H9 (cell line): ENCODE results near the gene KLHL22. TPM values are rescaled to one million over a fixed set of nuclear protein-coding genes. Genes with fewer than 3 reads are reported as not detected.
A peak's percentile ranks its signal among the peaks of the same experiment; 100 is the strongest.

Experiments
- DNase-seq: peaks from one replicate; pipeline ENCODE4 v3.0.0-alpha.2; 2017
- H2AFZ ChIP-seq: one replicate; pipeline ENCODE4 v1.6.1; 2013; ENCODE audit warnings: mild to moderate bottlenecking, low read length, control low read depth, moderate library complexity
- H2AK5ac ChIP-seq: 2 replicates; pipeline ENCODE4 v1.6.1; 2013; ENCODE audit warnings: low read length, control low read depth, mixed read lengths; ENCODE audit not compliant: insufficient read length
- H2BK120ac ChIP-seq: one replicate; pipeline ENCODE4 v1.6.1; 2013; ENCODE audit warnings: low read depth, mild to moderate bottlenecking, low read length, control low read depth, inconsistent platforms; ENCODE audit not compliant: poor library complexity, severe bottlenecking
- H2BK12ac ChIP-seq: 2 replicates; pipeline ENCODE4 v1.6.1; 2013; ENCODE audit warnings: low read length, control low read depth, mixed read lengths, low read depth; ENCODE audit not compliant: insufficient read length
- H2BK15ac ChIP-seq: 2 replicates; pipeline ENCODE4 v1.6.1; 2013; ENCODE audit warnings: low read depth, low read length, control low read depth
- H2BK20ac ChIP-seq: one replicate; pipeline ENCODE4 v1.6.1; 2013; ENCODE audit warnings: low read depth, mild to moderate bottlenecking, low read length, control low read depth, inconsistent platforms; ENCODE audit not compliant: poor library complexity, severe bottlenecking
- H2BK5ac ChIP-seq: 2 replicates; pipeline ENCODE4 v1.6.1; 2013; ENCODE audit warnings: low read length, control low read depth, mixed read lengths; ENCODE audit not compliant: insufficient read length
- H3K14ac ChIP-seq: 2 replicates; pipeline ENCODE4 v1.6.1; 2013; ENCODE audit warnings: low read length, control low read depth; ENCODE audit not compliant: insufficient read depth
- H3K18ac ChIP-seq: 2 replicates; pipeline ENCODE4 v1.6.1; 2013; ENCODE audit warnings: low read depth, mild to moderate bottlenecking, mixed read lengths, low read length, control low read depth; ENCODE audit not compliant: insufficient read length
- H3K23ac ChIP-seq: 2 replicates; pipeline ENCODE4 v1.6.1; 2013; ENCODE audit warnings: low read length, control low read depth, mixed read lengths, low read depth; ENCODE audit not compliant: insufficient read length
- H3K23me2 ChIP-seq: 2 replicates; pipeline ENCODE4 v1.6.1; 2013; ENCODE audit warnings: low read depth, mild to moderate bottlenecking, mixed read lengths, low read length, control low read depth; ENCODE audit not compliant: insufficient read length, poor library complexity, severe bottlenecking
- H3K27ac ChIP-seq: 2 replicates; pipeline ENCODE4 v1.5.1; 2013; ENCODE audit warnings: low read length, control low read depth, mixed read lengths, low read depth; ENCODE audit not compliant: insufficient read length
- H3K27me3 ChIP-seq: 2 replicates; pipeline ENCODE4 v1.6.1; 2013; ENCODE audit warnings: low read length, control low read depth, inconsistent platforms; ENCODE audit not compliant: insufficient read depth
- H3K4ac ChIP-seq: 2 replicates; pipeline ENCODE4 v1.6.1; 2013; ENCODE audit warnings: low read depth, mild to moderate bottlenecking, control low read depth, inconsistent platforms, low read length, moderate library complexity
- H3K4me1 ChIP-seq: 2 replicates; pipeline ENCODE4 v1.6.1; 2013; ENCODE audit warnings: low read length, control low read depth, inconsistent platforms; ENCODE audit not compliant: insufficient read depth
- H3K4me2 ChIP-seq: 2 replicates; pipeline ENCODE4 v1.6.1; 2013; ENCODE audit warnings: low read length, control low read depth, mixed read lengths; ENCODE audit not compliant: insufficient read length, insufficient read depth
- H3K56ac ChIP-seq: 2 replicates; pipeline ENCODE4 v1.6.1; 2013; ENCODE audit warnings: low read depth, mild to moderate bottlenecking, mixed read lengths, low read length, control low read depth; ENCODE audit not compliant: insufficient read length
- H3K79me1 ChIP-seq: 2 replicates; pipeline ENCODE4 v1.6.1; 2013; ENCODE audit warnings: low read depth, mild to moderate bottlenecking, moderate library complexity, low read length, control low read depth, inconsistent platforms; ENCODE audit not compliant: insufficient read depth, poor library complexity, severe bottlenecking
- H3K79me2 ChIP-seq: 2 replicates; pipeline ENCODE4 v1.6.1; 2013; ENCODE audit warnings: low read length, control low read depth, inconsistent platforms; ENCODE audit not compliant: insufficient read depth
- H3K9ac ChIP-seq: 2 replicates; pipeline ENCODE4 v1.6.1; 2013; ENCODE audit warnings: low read length, control low read depth, mixed read lengths; ENCODE audit not compliant: insufficient read length; ENCODE audit errors: extremely low read depth
- H3K9me3 ChIP-seq: one replicate; pipeline ENCODE4 v1.6.1; 2013; ENCODE audit warnings: low read depth, low read length, inconsistent platforms; ENCODE audit not compliant: control insufficient read depth
- H3T11ph ChIP-seq: one replicate; pipeline ENCODE4 v1.6.1; 2013; ENCODE audit warnings: mild to moderate bottlenecking, low read length, control low read depth, inconsistent platforms
- H4K20me1 ChIP-seq: one replicate; pipeline ENCODE4 v1.6.1; 2013; ENCODE audit not compliant: control insufficient read depth, insufficient read length, insufficient read depth
- H4K5ac ChIP-seq: 2 replicates; pipeline ENCODE4 v1.6.1; 2013; ENCODE audit warnings: low read depth, mild to moderate bottlenecking, mixed read lengths, low read length, control low read depth; ENCODE audit not compliant: insufficient read length
- H4K8ac ChIP-seq: replicated peaks from 2 replicates; pipeline ENCODE4 v1.6.1; 2013; ENCODE audit warnings: low read length, control low read depth, mixed read lengths, low read depth; ENCODE audit not compliant: insufficient read length
- H4K91ac ChIP-seq: 2 replicates; pipeline ENCODE4 v1.6.1; 2013; ENCODE audit warnings: low read depth, mild to moderate bottlenecking, moderate library complexity, mixed read lengths, low read length, control low read depth; ENCODE audit not compliant: insufficient read length
- H3K27ac Mint-ChIP-seq, 3 experiments: 2 replicates in 2 of 3; 3 replicates in 1 of 3; pipeline ENCODE4 v1.8.0; 2020 to 2021; ENCODE audit warnings: mixed read lengths in 3 of 3, mild to moderate bottlenecking in 1 of 3, moderate library complexity in 1 of 3
- H3K27me3 Mint-ChIP-seq: 2 replicates; pipeline ENCODE4 v1.8.0; 2021; ENCODE audit warnings: low read depth, mild to moderate bottlenecking, moderate library complexity, mixed read lengths
- H3K36me3 Mint-ChIP-seq, 3 experiments: 2 replicates in 2 of 3; 3 replicates in 1 of 3; pipeline ENCODE4 v1.8.0; 2020 to 2021; ENCODE audit warnings: low read depth in 3 of 3, mixed read lengths in 3 of 3; ENCODE audit not compliant: insufficient read depth in 1 of 3
- H3K4me1 Mint-ChIP-seq, 2 experiments: 2 replicates each; pipeline ENCODE4 v1.8.0; 2020; ENCODE audit warnings: mixed read lengths in 2 of 2
- H3K4me3 Mint-ChIP-seq, 2 experiments: 2 replicates in 1 of 2; 3 replicates in 1 of 2; pipeline ENCODE4 v1.8.0; 2020 to 2021; ENCODE audit warnings: mild to moderate bottlenecking in 2 of 2, mixed read lengths in 2 of 2, moderate library complexity in 1 of 2
- H3K9me3 Mint-ChIP-seq, 2 experiments: 2 replicates in 1 of 2; 3 replicates in 1 of 2; pipeline ENCODE4 v1.8.0; 2020; ENCODE audit warnings: mild to moderate bottlenecking in 2 of 2, mixed read lengths in 2 of 2, moderate library complexity in 1 of 2
- WGBS: extraction: QIAGEN DNeasy Blood & Tissue Kit; methylation state at CpG from one replicate; pipeline ENCODE4 v1.1.7; 2013; ENCODE audit warnings: missing lambda C conversion rate, low lambda C conversion rate, mixed read lengths; ENCODE audit not compliant: insufficient read length; ENCODE audit errors: extremely low coverage; 5-methylcytosine and 5-hydroxymethylcytosine counted together
- total RNA-seq: library from RNA; stranded (reverse); gene quantifications from 2 replicates; pipeline ENCODE4 v1.2.1, GENCODE V29; 2021
- TF ChIP-seq, protein P1 (sequence below): fragments of 200-600 bp; sonication (generic); conservative IDR thresholded peaks from 3 replicates; pipeline ENCODE4 v1.8.0; 2021; ENCODE audit warnings: antibody characterized with exemption, mild to moderate bottlenecking

The KLHL22 gene
- total RNA-seq, 1 experiment from 2014 or later: 11.9 TPM

DNA sequence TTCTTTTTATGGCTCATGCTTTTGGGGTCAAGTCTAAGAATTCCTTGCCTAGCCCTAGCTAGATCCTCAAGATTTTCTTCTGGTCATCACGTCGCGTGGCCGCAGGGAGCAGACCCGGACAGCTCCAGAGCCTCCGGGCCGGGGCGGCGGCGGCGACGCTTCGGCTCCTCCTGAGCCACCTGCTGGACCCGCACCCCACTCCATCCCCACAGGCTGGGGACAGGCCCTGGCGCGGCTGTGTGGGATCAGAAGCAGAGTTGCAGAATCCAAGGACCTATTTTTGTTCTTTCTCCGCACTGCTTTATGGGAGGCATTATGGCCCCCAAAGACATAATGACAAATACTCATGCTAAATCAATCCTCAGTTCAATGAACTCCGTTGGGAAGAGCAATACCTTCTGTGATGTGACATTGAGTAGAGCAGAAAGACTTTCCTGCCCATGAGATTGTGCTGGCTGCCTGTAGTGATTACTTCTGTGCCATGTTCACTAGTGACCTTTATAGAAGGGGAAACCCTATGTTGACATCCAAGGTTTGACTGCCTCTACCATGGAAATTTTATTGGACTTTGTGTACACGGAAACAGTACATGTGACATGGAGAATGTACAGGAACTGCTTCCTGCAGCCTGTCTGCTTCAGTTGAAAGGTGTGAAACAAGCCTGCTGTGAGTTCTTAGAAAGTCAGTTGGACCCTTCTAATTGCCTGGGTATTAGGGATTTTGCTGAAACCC lies 45.6 kb downstream of the KLHL22 start:
- H2AK5ac ChIP-seq: no peak overlapping the region
- no peak overlapping the region for H4K5ac ChIP-seq
- no peak overlapping the region for H2BK120ac ChIP-seq
- Mint-ChIP-seq H3K4me3 (no peak overlapping the region), H3K9me3 (peaks cover 0 to 2% of the 10 kb centered on the region in 2 experiments; a peak in 1 of 5 replicates), H3K4me1 (no peaks in the 10 kb centered on the region), H3K36me3 (peaks cover 2 to 4% (median 3%) of the 10 kb centered on the region in 3 experiments; a peak in 2 of 7 replicates), H3K27me3 (peaks cover 2% of the 10 kb centered on the region), H3K27ac (no peak overlapping the region)
- TF ChIP-seq, protein P1, sequence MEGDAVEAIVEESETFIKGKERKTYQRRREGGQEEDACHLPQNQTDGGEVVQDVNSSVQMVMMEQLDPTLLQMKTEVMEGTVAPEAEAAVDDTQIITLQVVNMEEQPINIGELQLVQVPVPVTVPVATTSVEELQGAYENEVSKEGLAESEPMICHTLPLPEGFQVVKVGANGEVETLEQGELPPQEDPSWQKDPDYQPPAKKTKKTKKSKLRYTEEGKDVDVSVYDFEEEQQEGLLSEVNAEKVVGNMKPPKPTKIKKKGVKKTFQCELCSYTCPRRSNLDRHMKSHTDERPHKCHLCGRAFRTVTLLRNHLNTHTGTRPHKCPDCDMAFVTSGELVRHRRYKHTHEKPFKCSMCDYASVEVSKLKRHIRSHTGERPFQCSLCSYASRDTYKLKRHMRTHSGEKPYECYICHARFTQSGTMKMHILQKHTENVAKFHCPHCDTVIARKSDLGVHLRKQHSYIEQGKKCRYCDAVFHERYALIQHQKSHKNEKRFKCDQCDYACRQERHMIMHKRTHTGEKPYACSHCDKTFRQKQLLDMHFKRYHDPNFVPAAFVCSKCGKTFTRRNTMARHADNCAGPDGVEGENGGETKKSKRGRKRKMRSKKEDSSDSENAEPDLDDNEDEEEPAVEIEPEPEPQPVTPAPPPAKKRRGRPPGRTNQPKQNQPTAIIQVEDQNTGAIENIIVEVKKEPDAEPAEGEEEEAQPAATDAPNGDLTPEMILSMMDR: no peak
- peak; percentile 23 for DNase-seq
- no peak overlapping the region for H2BK12ac ChIP-seq
- H4K8ac ChIP-seq: no peak overlapping the region
- H4K20me1 ChIP-seq: no peaks in the 10 kb centered on the region
- H3K79me2 ChIP-seq: no peaks in the 10 kb centered on the region
- H4K91ac ChIP-seq: no peak overlapping the region
- H3K4ac ChIP-seq: no peak overlapping the region
- no peaks in the 10 kb centered on the region for H3K4me1 ChIP-seq
- no peak overlapping the region for H3K14ac ChIP-seq
- H2AFZ ChIP-seq: no peak overlapping the region
- H3K23ac ChIP-seq: no peak overlapping the region
- no peak overlapping the region for H3K56ac ChIP-seq
- H2BK15ac ChIP-seq: no peak overlapping the region
- H3K79me1 ChIP-seq: no peaks in the 10 kb centered on the region
- H3K27ac ChIP-seq: no peak overlapping the region
- H3K18ac ChIP-seq: no peak overlapping the region
- H3K9me3 ChIP-seq: no peaks in the 10 kb centered on the region
- H2BK20ac ChIP-seq: no peak overlapping the region
- no peak overlapping the region for H3K4me2 ChIP-seq
- H3K9ac ChIP-seq: no peak overlapping the region
- H3T11ph ChIP-seq: no peak overlapping the region
- H3K27me3 ChIP-seq: no peaks in the 10 kb centered on the region
- no peak overlapping the region for H2BK5ac ChIP-seq
- H3K23me2 ChIP-seq: no peaks in the 10 kb centered on the region
- no CpG with 5 or more reads among the region's 19 CpGs for WGBS
